ENCODE results near the gene SEH1L.

DNA sequence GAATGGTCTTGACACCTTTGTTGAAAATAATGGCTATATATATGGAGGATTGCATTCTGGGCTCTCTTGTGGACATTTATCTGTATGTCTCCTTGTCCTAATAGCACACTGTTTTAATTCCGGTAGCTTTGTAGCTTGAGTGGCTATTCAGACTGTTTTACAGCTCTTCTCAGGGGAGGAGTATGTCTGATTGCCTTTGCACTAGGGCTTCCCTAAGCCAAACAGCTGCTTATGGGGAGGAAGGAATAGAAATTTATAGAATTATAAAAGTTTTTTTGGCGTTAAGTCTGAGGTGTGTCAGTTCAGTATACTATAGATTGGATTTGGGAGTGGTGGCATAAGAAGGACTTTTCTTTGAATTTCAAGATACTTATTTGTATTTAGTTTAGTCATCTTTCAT, 12.6 kb downstream of the SEH1L start:
- no peak for TF ChIP-seq EZH2 (IDR thresholded peaks at IDR 0.05; ENCODE audit: low read length)
- TF ChIP-seq, protein P1, sequence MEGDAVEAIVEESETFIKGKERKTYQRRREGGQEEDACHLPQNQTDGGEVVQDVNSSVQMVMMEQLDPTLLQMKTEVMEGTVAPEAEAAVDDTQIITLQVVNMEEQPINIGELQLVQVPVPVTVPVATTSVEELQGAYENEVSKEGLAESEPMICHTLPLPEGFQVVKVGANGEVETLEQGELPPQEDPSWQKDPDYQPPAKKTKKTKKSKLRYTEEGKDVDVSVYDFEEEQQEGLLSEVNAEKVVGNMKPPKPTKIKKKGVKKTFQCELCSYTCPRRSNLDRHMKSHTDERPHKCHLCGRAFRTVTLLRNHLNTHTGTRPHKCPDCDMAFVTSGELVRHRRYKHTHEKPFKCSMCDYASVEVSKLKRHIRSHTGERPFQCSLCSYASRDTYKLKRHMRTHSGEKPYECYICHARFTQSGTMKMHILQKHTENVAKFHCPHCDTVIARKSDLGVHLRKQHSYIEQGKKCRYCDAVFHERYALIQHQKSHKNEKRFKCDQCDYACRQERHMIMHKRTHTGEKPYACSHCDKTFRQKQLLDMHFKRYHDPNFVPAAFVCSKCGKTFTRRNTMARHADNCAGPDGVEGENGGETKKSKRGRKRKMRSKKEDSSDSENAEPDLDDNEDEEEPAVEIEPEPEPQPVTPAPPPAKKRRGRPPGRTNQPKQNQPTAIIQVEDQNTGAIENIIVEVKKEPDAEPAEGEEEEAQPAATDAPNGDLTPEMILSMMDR (optimal IDR thresholded peaks at IDR 0.05 in 1 of 3, IDR thresholded peaks at IDR 0.05 in 1 of 3, conservative IDR thresholded peaks at IDR 0.05 in 1 of 3; ENCODE audit: extremely low read depth in 1 of 3, insufficient read depth in 2 of 3, low read length in 3 of 3), result no peak

Data from keratinocyte (primary cell).